Chondrocyte (in vitro differentiated cells): ENCODE results near the gene AIF1. TPM values are rescaled to one million over a fixed set of nuclear protein-coding genes. Genes with fewer than 3 reads are reported as not detected.
A peak's percentile ranks its signal among the peaks of the same experiment; 100 is the strongest.

Experiments used
- DNase-seq: peaks from one replicate; pipeline ENCODE4 v3.0.0; 2021; ENCODE audit warnings: mixed read lengths, low spot score
- H3K27ac Mint-ChIP-seq: one replicate; pipeline ENCODE4 v1.8.0; 2021; ENCODE audit warnings: mild to moderate bottlenecking, moderate library complexity, mixed read lengths; ENCODE audit not compliant: unreplicated experiment
- H3K27me3 Mint-ChIP-seq: 2 replicates; pipeline ENCODE4 v1.8.0; 2021; ENCODE audit warnings: low read depth, mixed read lengths
- H3K36me3 Mint-ChIP-seq: 2 replicates; pipeline ENCODE4 v1.8.0; 2021; ENCODE audit warnings: low read depth, mixed read lengths
- H3K4me1 Mint-ChIP-seq: 2 replicates; pipeline ENCODE4 v1.8.0; 2021; ENCODE audit warnings: low read depth, mild to moderate bottlenecking, mixed read lengths
- H3K4me3 Mint-ChIP-seq: one replicate; pipeline ENCODE4 v1.8.0; 2021; ENCODE audit warnings: mild to moderate bottlenecking, moderate library complexity, mixed read lengths; ENCODE audit not compliant: unreplicated experiment
- H3K9me3 Mint-ChIP-seq: 2 replicates; pipeline ENCODE4 v1.8.0; 2021; ENCODE audit warnings: low read depth, mixed read lengths
- long read RNA-seq: library from polyadenylated mRNA; stranded (forward); transcript quantifications from one replicate; pipeline ENCODE4 v2.0.0, GENCODE V29; 2021
- total RNA-seq: library from RNA; stranded (reverse); gene quantifications from 3 replicates; pipeline ENCODE4 v1.2.1, GENCODE V29; 2021
- TF ChIP-seq, protein P1 (sequence below): fragments of 200-600 bp; sonication (generic); IDR thresholded peaks from 2 replicates; pipeline ENCODE4 v1.5.0; 2021; ENCODE audit warnings: antibody characterized with exemption, mild to moderate bottlenecking, moderate library complexity

AIF1 gene
- not detected in 3 replicates for total RNA-seq
- long read RNA-seq, result 0 reads

DNA sequence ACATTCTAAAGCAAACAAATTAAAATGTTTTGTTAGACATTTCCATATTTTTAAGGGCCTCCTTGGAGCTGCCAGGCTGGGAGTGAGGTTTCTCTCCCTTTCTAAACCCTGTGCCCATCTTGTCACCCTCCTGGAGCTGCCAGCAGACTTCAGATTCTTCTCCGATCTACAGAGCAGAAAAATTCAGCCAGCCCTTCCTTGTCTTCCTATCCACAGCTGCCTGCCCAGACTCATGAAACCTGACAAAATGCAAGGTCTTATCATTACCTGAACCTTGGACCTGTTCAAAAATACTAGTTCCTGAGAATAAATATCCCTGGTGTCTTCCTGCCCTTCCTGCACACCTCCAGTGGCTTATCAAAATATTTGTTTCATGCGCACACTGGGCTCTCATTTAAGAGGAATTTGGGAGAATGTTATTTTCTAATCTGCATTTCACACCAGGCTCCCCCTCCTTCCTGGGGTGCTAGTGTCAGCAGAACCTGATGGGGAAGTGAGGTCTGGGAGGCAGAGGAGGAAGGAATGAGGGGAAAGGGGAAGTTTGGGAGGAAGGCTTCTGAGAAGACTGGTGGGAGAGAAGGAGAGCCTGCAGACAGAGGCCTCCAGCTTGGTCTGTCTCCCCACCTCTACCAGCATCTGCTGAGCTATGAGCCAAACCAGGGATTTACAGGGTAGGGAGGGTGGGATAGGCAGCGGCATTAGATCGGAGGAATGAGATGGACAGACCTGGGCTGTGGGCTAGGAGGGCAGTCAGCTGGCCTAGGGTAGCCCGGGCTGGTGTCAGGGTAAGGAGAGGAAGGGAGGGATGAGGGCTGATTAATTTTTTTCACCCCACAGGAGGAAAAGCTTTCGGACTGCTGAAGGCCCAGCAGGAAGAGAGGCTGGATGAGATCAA lies at the start of gene AIF1:
AIF1 (plus strand) TSS at position 551 of the 895 bp plus-strand sequence; CDS start at position 647, 96 bp downstream.
- no peaks in the 10 kb centered on the region for H3K27me3 Mint-ChIP-seq
- no peaks in the 10 kb centered on the region for H3K9me3 Mint-ChIP-seq
- TF ChIP-seq, protein P1, sequence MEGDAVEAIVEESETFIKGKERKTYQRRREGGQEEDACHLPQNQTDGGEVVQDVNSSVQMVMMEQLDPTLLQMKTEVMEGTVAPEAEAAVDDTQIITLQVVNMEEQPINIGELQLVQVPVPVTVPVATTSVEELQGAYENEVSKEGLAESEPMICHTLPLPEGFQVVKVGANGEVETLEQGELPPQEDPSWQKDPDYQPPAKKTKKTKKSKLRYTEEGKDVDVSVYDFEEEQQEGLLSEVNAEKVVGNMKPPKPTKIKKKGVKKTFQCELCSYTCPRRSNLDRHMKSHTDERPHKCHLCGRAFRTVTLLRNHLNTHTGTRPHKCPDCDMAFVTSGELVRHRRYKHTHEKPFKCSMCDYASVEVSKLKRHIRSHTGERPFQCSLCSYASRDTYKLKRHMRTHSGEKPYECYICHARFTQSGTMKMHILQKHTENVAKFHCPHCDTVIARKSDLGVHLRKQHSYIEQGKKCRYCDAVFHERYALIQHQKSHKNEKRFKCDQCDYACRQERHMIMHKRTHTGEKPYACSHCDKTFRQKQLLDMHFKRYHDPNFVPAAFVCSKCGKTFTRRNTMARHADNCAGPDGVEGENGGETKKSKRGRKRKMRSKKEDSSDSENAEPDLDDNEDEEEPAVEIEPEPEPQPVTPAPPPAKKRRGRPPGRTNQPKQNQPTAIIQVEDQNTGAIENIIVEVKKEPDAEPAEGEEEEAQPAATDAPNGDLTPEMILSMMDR, result no peak
- H3K27ac Mint-ChIP-seq, result no peak within 1 kb of the TSS
- H3K36me3 Mint-ChIP-seq, result no peaks in the 10 kb centered on the region
- H3K4me1 Mint-ChIP-seq, result peaks cover 5% of the 10 kb centered on the region
- H3K4me3 Mint-ChIP-seq, result no peak within 1 kb of the TSS
- DNase-seq, result no peak

DNA sequence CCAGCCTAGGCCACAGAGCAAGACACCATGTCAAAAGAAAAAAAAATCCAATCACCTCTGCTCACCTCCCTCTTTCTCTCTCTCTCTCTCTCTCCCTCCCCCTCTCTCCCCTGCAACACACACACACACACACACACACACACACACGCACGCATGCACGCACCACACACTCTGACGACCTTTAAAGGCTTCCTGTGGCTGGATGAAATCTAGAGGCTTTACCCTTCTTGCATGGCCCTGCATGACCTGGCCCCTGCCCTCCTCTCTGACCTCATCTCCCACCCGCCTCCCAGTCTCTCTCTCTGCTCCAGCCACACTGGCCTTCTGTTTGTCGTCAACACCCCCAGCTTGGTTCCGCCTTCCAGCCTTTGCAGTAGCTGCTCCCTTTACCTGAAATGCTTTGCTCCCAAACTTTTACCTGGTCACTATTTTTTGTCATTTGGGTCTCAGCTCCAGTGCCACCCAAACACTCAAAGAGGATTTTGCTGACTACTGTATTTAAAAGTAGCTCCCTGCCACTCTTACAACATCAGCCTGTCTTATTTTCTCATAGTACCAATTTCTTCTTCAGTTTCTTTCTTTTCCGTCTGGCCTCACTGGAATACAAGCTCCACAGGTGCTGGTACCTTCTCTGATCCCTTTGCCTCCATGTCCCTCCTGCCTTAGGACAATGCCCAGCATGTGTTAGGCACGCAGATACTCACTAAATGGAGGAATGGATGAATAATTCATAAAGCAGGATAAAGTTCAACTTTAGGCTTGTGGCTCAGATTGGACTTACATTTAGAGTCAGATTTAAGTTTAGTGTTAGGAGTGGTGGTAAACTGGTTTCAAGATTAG lies 47.3 kb upstream of the AIF1 start:
- Mint-ChIP-seq H3K27ac (no peak overlapping the region), H3K27me3 (peaks cover 2% of the 10 kb centered on the region), H3K9me3 (no peaks in the 10 kb centered on the region), H3K36me3 (no peaks in the 10 kb centered on the region), H3K4me1 (peaks cover 5% of the 10 kb centered on the region), H3K4me3 (no peak overlapping the region)
- peak; percentile 75 for DNase-seq
- TF ChIP-seq, protein P1, result no peak

DNA sequence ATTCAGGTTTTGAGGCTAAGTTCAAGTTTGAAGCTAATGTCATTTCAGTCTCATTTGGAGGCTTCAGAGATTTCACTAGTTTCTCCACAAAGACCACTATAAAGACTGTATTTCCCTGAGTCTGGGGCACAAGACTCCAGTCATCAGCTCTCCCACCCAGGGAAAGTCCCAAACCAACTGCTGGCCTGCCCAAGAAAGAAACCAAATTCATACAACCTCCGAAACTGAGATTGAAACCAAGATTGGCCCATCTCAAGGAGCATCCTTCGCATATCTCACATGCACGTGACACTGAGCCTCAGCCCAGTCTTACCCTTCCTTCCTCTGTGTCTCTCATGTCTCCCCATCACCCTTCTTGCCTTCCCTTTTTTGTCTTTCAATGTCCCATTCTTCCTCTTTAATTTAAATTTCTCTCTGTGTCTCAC lies 46.5 kb upstream of the AIF1 start:
- Mint-ChIP-seq H3K9me3 (no peaks in the 10 kb centered on the region), H3K36me3 (no peaks in the 10 kb centered on the region), H3K27me3 (peaks cover 2% of the 10 kb centered on the region), H3K27ac (no peak overlapping the region), H3K4me3 (no peak overlapping the region), H3K4me1 (no peaks in the 10 kb centered on the region)
- DNase-seq, result no peak
- TF ChIP-seq, protein P1, result no peak

DNA sequence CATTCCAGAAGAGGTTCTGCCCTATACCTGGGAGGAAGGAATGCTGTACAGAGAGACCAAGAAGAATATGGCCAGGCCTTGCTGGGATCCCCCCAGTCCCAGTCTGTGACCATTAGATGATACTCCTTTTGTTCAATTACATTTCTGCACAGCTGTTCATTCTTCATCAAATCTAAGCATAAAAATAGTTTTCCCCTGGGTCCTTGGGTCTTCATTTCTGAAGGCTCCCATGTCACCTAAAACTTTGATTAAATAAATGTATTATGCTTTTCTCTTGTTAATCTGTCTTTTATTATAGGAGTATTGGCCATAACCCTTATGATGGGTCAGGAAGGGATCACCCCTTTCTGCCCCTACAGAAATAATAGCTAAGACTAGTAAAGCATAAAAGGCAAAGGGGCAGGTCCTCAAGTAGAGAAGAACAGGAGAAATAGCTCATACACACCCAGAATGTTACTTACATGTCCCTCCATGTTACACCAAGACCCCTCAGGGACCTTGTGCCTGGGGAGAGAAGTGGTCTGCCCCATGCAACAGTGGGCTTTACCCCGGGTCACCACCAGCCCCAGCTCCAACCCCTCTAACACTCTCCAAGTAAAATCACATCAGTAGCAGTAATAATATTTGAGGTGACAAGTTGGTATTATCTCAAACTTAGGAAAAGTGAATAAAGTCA lies 45.0 kb upstream of the AIF1 start:
- DNase-seq, result no peak
- Mint-ChIP-seq H3K4me1 (no peaks in the 10 kb centered on the region), H3K9me3 (no peaks in the 10 kb centered on the region), H3K36me3 (no peaks in the 10 kb centered on the region), H3K27ac (no peak overlapping the region), H3K4me3 (no peak overlapping the region), H3K27me3 (peaks cover 2% of the 10 kb centered on the region)
- TF ChIP-seq, protein P1, result no peak
